Measurements from ENCODE around the gene RIPOR3. TPM values are rescaled to one million over a fixed set of nuclear protein-coding genes. Genes with fewer than 3 reads are reported as not detected.
"Not testable (repeated sequence)": the region's sequence is repeated elsewhere in the genome, so short reads cannot be mapped to it uniquely, and the experiment has no call there.

Gene RIPOR3
- total RNA-seq, 4 donors from 2014 or later: 8.2 to 51.2 (median 20.5) TPM

DNA sequence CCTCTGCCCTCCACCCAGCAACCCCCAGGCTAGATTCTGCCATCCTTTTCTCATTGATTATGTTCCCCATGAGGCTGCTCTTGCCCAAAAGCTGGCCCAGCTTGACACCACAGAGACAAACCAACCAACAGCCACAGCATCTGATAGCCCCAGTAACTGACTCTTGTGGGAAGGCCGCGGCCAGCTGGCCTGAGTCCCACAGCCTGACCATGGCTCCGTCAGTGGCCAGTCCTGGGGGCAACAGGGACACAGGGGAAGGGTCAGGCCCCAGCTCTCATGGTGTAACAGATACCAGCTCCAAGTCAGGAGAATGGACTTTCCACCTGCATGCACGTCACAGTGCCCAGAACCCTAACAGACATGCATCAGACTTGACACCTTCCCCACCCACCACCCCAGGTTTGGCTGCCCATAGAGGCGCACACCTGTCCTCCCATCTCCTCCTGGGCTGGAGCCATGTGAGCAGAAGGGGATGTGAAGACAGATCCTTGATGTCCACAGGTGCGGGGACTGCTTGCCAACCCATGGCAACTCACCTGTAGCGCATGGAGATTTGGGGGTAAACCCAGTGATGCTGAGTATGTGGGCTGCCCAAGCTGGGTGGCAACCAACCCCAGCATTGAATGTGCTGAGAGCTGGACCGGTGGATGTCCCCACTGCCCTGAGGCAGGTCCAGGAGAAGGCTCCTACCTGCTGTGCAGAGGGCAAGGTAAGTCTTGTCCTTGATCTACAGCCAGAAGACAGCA is 18.8 kb downstream of the RIPOR3 start:
- H3K4me1 ChIP-seq: peaks cover 0 to 8% (median 0%) of the 10 kb centered on the region in 4 donors
- H3K27me3 ChIP-seq: no peaks in the 10 kb centered on the region
- no peak overlapping the region for H3K27ac ChIP-seq
- no peaks in the 10 kb centered on the region for H3K9me3 ChIP-seq
- no peak for TF ChIP-seq POLR2A (IDR thresholded peaks at IDR 0.05)
- TF ChIP-seq CTCF (IDR thresholded peaks at IDR 0.05): no peak
- no peak overlapping the region for H3K4me3 ChIP-seq
- DNase-seq: no peak
- no peaks in the 10 kb centered on the region for H3K36me3 ChIP-seq

GRCh38 chr20:50671626-50672025 is 19.7 kb downstream of the RIPOR3 start:
- Histone ChIP-seq H3K9me3 (no peaks in the 10 kb centered on the region), H3K27me3 (no peaks in the 10 kb centered on the region), H3K4me1 (peaks cover 0 to 8% (median 0%) of the 10 kb centered on the region in 4 donors), H3K36me3 (no peaks in the 10 kb centered on the region), H3K4me3 (no peak overlapping the region), H3K27ac (no peak overlapping the region)
- DNase-seq: no peak
- TF ChIP-seq CTCF (IDR thresholded peaks at IDR 0.05) (no peak), POLR2A (IDR thresholded peaks at IDR 0.05) (no peak)

DNA sequence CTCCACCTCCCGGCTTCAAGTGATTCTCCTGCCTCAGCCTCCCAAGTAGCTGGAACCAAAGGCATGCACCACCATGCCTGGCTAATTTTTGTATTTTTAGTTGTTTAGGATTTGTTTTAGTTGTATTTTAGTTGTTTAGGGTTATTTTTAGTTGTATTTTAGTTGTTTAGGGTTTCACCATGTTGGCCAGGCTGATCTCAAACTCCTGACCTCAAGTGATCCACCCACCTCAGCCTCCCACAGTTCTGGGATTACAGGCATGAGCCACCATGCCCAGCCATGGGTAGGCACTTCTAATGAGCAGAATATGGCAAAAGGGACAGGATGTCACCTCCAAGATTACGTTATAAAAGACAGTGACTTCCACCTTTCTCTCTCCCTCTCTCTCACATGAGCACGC is 20.3 kb downstream of the RIPOR3 start:
- not testable (repeated sequence) for H3K4me3 ChIP-seq, H3K4me1 ChIP-seq, H3K27me3 ChIP-seq, DNase-seq, H3K9me3 ChIP-seq, H3K27ac ChIP-seq, H3K36me3 ChIP-seq

DNA sequence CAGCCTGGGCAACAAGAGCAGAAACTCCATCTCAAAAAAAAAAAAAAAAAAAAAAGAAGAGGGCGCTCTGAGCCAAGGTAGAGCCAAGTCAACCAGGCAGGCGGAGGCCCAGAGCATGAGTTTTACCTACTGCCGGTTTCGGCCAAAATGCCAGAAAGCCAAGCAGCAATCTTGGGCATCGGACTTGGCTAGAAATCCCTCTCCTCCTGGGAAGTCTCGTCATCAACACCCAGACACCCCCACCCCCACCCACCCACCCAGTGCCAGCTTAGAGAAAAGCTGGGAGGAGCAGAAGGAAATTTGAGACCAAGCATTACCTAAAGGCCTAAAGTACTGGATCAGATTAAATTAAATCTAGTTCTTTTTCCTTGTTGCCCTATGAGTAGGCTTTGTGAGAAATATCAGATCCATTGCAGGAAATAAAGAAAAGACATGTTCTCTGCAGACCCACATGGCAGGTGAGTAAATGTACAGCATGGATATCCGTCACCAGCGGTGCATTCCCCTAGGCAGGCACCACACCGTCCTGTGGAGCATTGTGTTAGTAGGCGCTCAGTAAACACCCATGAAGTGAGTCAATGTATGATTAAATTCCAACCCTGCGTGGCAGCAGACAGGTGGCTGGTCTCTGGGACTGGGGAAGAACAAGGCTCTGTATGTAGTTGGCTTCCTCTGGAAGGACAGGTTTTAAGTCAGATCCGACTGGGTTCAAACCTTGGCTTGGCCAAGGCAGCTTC is 21.0 kb downstream of the RIPOR3 start:
- no peaks in the 10 kb centered on the region for H3K36me3 ChIP-seq
- peaks cover 0 to 8% (median 0%) of the 10 kb centered on the region in 4 donors for H3K4me1 ChIP-seq
- no peak overlapping the region for H3K4me3 ChIP-seq
- DNase-seq: no peak
- no peaks in the 10 kb centered on the region for H3K9me3 ChIP-seq
- TF ChIP-seq POLR2A (IDR thresholded peaks at IDR 0.05) (no peak), CTCF (IDR thresholded peaks at IDR 0.05) (no peak)
- no peak overlapping the region for H3K27ac ChIP-seq
- H3K27me3 ChIP-seq: no peaks in the 10 kb centered on the region

- no peaks in the 10 kb centered on the region for H3K9me3 ChIP-seq
- H3K27ac ChIP-seq: no peak overlapping the region
- H3K4me1 ChIP-seq: peaks cover 0 to 4% (median 0%) of the 10 kb centered on the region in 4 donors
- no peaks in the 10 kb centered on the region for H3K36me3 ChIP-seq
- no peaks in the 10 kb centered on the region for H3K27me3 ChIP-seq
- DNase-seq: no peak
- TF ChIP-seq POLR2A (IDR thresholded peaks at IDR 0.05): no peak
- no peak for TF ChIP-seq CTCF (IDR thresholded peaks at IDR 0.05)
- H3K4me3 ChIP-seq: no peak overlapping the region
Measured at GRCh38 chr20:50668798-50669197, 22.5 kb downstream of the RIPOR3 start.

DNA sequence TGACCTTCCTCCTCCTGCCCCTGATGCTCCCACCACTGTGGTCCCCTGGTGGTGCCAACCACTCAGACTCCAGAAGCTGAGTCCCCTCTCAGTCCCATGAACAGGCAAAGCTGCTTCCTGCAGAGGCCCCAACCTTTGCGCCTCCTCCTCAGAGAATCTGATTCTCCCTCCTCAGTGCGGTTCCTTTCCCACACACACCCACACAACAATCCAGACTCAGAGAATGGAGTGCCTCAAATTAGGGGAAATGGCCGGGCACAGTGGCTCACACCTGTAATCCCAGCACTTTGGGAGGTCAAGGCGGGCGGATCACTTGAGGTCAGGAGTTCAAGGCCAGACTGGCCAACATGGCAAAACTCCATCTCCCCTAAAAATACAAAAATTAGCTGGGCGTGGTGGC is 23.0 kb downstream of the RIPOR3 start:
- no peaks in the 10 kb centered on the region for H3K4me1 ChIP-seq
- H3K9me3 ChIP-seq: no peaks in the 10 kb centered on the region
- H3K36me3 ChIP-seq: no peaks in the 10 kb centered on the region
- DNase-seq: no peak
- TF ChIP-seq POLR2A (IDR thresholded peaks at IDR 0.05): no peak
- no peak for TF ChIP-seq CTCF (IDR thresholded peaks at IDR 0.05)
- H3K27ac ChIP-seq: no peak overlapping the region
- no peaks in the 10 kb centered on the region for H3K27me3 ChIP-seq
- no peak overlapping the region for H3K4me3 ChIP-seq
